Hypothalamus (tissue), 51 donors: ENCODE measurements around the gene DMBT1.

Experiments used
- DNase-seq, 51 donors: peaks; one replicate each; lab custom pipeline; 2025; lab: John Stamatoyannopoulos, UW

Gene DMBT1

GRCh38 chr10:122665946-122666345 lies 105.4 kb downstream of the DMBT1 start:
- DNase-seq = no peak

GRCh38 chr10:122669045-122669444 lies 108.5 kb downstream of the DMBT1 start:
- no peak for DNase-seq

- no peak for DNase-seq
Measured at GRCh38 chr10:122669842-122670241, 109.3 kb downstream of the DMBT1 start.

GRCh38 chr10:122671355-122671754 lies 110.8 kb downstream of the DMBT1 start:
- no peak for DNase-seq

- DNase-seq = no peak
Measured at GRCh38 chr10:122672655-122673054, 112.1 kb downstream of the DMBT1 start.

GRCh38 chr10:122673269-122673668 lies 112.7 kb downstream of the DMBT1 start:
- DNase-seq = no peak

- no peak for DNase-seq
Measured at GRCh38 chr10:122673731-122674130, 113.2 kb downstream of the DMBT1 start.

GRCh38 chr10:122674781-122675180 lies 114.2 kb downstream of the DMBT1 start:
- DNase-seq = peak in 5 of 51 donors; percentile 2 to 13 (median 8)

GRCh38 chr10:122675278-122675677 lies 114.7 kb downstream of the DMBT1 start:
- no peak for DNase-seq

- DNase-seq = no peak
Measured at GRCh38 chr10:122678266-122678665, 117.7 kb downstream of the DMBT1 start.

GRCh38 chr10:122682522-122682921 lies 122.0 kb downstream of the DMBT1 start:
- no peak for DNase-seq

GRCh38 chr10:122688293-122688989 lies 127.9 kb downstream of the DMBT1 start:
- peak in 5 of 51 donors; percentile 2 to 9 (median 5) for DNase-seq

GRCh38 chr10:122689146-122689820 lies 128.7 kb downstream of the DMBT1 start:
- DNase-seq = no peak

- DNase-seq = no peak
Measured at GRCh38 chr10:122692744-122693143, 132.2 kb downstream of the DMBT1 start.
